HG02973 (cell line): ENCODE data around the gene RTL3.
"Not testable (repeated sequence)": the region's sequence is repeated elsewhere in the genome, so short reads cannot be mapped to it uniquely, and the experiment has no call there.

Experiments used
- ATAC-seq: cut with Tn5 transposase; IDR thresholded peaks from one replicate; pipeline ENCODE4 v1.9.1; 2021; ENCODE audit warnings: moderate library complexity; ENCODE audit not compliant: unreplicated experiment

Gene RTL3, protein sequence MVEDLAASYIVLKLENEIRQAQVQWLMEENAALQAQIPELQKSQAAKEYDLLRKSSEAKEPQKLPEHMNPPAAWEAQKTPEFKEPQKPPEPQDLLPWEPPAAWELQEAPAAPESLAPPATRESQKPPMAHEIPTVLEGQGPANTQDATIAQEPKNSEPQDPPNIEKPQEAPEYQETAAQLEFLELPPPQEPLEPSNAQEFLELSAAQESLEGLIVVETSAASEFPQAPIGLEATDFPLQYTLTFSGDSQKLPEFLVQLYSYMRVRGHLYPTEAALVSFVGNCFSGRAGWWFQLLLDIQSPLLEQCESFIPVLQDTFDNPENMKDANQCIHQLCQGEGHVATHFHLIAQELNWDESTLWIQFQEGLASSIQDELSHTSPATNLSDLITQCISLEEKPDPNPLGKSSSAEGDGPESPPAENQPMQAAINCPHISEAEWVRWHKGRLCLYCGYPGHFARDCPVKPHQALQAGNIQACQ

DNA sequence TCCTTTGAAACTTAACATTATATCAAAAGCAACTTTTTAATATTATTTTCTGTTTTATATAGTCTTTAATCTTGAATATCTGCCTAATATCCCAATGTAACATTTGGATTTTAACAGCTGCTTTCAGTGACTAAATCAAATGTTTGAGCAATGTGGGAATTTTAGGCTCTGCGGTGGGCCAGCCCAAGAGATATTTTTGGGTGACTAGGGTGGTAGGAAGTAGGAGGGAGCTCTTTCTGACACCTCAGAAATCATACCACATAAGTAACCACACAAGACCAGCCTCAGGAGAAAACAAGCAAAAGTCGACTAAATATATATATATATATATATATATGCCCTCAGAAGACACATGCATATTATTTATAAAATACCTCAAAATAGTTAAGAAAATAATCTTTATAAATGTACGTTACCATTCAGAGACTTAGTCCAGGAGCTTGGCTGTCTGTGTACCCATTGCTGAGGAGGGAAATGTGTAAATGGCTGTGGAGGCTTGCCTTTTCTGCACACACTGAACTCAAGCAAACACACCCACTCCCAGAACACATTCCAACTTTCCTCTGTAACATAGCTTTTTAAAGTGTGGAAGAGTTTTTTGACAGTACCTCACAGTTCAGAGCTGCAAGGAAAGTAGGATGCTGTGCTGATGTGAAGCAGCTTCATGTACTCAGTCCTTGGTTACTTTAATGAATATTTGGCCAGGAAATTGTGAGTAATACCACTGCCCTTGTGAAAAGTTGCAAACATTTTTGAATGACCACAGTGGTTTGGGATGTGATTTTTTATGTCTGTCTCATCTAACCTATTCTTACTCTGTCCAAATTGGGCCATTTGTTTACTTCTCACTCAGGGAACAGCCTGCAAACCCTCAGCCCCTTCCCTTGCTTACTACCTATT is at the start of gene RTL3:
TSS of gene RTL3 (minus strand) at position 484 of the 900 bp plus-strand sequence. CDS start 908 bp downstream, outside the sequence.
- peak; percentile 45 for ATAC-seq

DNA sequence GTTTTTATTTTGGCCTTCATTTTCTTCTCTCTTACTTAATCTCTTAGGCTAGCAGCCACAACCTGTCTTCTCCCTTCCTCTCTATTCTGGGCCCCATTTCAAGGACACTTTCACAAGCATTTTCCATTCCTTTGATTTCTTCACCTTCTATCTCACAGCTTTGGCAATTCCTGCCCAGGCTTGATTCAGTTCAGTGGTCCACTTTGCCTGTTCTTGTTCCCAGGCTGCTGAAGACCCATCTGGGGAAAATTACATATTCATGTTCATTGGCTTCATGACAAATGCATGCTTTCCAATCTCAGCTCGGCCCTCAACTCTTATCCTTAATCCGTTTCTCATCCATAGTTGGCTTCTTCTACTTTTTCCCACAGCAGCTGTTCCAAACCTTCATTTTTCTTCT is 49.7 kb upstream of the RTL3 start:
- ATAC-seq = no peak

DNA sequence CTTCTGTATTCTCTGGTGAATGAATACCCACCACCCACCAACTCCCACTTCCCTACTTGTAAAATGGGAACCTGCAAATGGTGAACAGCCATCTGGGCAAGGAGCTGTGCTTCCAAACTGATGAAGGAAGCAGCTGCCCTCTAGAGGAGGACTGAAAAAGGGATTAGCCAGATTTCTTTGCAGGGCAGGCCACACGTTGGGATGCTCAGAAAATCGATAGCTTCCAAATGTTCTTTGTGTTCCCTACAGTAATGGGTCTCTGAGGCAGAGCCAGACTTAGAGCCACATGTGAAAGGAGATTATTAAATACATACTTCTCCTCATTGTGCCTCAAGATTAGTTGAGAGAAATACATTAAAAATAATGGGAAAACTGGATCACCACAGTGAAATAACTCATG is 49.1 kb upstream of the RTL3 start:
- no peak for ATAC-seq

DNA sequence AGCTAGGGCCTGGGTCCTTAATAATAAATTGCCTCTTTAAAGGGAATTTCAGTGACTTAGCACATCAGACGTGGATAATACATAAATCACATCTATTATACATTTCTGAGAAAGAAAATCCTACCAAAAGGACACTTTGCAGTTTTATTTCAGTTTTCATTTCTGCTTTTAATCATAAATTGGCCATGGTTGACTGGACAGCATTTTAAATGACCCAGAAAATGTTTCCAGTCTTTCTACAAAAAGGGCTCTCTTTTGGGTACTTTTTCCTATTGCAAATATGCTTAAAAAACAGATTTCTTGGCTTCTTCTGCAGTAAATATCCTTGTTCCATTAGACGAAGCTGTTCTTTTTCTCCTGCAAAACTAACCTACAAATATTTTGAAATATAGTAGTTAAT is 46.9 kb upstream of the RTL3 start:
- ATAC-seq = no peak

DNA sequence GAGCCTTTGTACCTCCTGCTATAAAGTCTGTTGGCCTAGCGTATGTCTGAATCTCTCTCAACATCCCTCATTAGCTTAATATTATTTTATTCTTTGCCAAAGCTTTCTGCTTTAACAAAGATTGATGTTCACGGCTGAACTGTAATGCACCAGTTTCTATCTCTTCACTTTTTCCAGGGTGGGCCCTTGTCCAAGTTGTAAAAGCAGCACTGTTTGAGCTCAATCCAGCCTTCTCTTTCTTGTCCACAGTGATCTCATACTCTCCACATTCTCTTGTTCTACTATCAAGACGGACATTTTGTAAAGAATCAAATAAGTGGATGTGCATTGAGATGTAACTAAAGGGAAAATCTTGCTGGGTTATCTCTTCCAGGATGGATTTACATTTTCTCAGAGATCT is 34.4 kb upstream of the RTL3 start:
- ATAC-seq = no peak

DNA sequence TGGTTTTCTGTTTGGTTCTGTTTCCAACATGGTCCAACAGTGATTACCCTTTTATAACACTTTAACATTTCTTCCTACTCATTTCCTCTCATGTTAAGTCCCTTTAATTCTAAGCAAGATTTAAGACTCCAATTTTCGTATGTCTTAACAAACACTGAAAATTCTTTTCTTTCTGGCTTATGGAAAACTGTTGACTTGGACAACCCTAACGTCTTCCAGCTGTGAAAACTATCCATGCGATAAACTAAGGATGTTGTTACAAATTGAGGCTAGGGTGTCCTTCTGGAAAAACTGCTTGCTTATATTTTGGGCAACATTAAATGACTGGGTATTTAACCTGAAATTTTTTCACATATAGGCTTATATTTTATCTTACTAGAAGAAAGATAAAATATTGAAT is 33.9 kb upstream of the RTL3 start:
- ATAC-seq = no peak

DNA sequence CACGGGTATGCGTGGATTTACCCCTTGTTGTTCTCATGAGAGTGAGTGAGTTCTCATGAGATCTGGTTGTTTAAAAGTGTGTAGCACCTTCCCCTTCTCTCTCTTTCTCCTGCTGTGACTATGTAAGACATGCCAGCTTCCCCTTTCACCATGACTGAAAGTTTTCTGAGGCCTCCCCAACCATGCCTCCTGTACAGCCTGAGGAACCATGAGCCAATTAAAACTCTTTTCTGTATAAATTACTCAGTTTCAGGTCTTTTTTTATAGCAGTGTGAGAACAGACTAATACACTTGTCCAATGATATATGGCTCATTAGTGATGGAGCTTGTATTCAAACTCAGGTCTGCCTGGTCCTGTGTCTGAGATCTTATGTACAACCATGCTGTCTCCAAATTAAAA is 28.5 kb upstream of the RTL3 start:
- ATAC-seq = peak; percentile 94

DNA sequence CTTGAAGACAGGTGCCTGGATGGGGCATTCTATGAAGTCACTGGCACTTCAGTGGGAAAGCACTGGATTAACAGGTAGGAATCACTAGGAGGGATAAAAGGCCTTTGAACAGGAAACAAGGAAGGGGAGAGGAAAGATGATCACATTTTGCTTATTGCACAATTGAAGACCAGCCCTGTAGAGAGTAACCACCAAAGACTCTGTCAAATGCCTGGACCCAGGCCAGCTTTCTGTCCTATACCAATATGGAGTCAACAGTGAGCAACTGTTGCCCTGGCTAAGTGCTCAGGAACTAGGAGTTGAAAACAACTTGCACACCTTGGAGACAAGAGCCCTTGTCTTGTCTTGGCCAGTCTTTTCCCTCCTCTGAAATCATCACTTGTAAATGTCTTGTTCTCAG is 14.1 kb upstream of the RTL3 start:
- no peak for ATAC-seq

DNA sequence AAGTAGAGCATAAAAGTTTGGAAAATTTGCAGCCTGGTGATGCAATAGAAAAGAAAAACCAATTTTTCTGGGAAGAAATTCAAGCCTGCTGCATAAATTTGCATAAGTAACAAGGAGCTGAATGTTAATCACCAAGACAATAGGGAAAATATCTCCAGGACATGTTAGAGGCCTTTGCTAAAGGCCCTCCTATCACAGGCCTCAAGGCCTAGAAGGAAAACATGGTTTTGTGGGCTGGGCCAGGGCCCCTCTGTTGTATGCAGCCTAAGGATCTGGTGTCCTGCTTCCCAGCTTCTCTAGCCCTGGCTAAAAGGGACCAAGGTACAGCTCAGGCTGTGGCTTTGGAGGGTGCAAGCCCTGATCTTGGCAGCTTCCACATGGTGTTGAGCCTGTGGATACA is 6.2 kb upstream of the RTL3 start:
- no peak for ATAC-seq

DNA sequence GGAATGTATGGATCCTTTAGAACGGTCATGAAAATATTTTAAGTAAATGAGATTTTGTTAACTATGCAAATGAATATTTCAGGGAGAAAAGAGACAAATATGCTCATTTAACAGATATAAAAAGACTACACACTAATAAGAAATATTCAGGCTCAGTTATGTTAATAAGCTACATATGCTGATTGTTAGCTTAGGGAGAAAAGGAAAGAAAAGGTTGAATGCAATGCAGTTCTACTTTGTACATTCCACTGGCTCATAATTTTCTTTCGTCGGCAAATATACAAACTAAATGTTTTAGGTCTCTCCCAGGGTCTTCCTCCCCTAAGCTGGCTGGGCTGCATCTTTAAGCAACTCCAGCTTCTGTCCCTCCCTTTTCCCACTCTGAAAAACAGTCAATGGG is 2.7 kb upstream of the RTL3 start:
- ATAC-seq = no peak

DNA sequence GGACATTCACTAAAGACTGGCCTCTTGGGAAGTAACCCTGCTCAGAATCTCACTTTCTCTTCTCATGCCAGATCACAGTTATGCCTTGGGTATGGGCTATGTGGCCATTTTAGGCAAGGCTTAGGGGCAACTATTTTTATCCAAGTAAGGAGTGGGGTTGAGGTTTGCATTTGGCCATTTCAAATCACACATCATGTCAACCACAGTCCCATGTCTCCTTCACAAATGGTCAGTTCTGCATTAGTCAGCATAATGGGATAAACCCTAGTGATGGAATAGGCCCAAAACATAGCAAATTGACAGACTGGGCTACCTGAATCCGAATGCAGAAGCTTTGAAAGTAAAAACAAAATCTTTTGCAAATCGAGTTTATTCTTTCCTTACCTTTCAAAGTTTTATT is 827 bp upstream of the RTL3 start:
- ATAC-seq = no peak

DNA sequence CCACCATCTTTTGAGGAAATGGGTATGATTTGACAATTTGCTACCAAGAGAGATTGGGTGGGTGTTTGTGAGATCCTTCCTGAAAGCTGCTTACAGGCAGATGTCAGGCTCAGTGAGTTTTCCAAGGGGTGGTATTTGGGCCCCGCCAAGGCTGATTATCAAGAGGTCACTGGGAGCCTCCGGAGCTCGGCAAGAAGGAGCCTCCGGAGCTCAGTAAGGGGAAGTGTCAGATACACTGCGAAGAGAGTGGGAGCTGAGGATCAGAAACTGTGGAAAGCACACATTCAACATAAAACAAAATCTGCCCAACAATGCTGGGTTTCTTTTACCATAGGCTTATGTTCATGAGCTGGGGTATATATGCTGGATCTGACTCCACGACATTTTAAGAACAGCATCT is 714 bp downstream of the RTL3 start:
- no peak for ATAC-seq

DNA sequence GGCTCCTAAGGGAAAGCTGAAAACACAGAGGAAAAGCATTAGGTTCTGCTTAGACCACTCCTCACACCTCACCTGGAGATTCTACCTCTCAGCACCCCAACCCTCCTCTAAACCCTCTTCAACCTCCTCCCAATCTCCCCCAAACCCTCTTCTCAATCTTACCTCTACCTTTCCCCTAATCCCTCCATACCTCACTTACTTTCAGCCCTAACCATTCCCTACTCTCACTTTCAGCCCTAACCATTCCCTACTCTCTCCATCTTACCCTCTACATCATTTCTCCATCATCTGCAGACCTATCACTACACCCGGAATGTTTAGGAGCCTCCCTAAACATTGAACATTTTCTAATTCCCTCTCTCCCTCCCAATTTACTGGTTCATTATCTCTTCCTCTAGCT is 3.5 kb downstream of the RTL3 start:
- no peak for ATAC-seq

DNA sequence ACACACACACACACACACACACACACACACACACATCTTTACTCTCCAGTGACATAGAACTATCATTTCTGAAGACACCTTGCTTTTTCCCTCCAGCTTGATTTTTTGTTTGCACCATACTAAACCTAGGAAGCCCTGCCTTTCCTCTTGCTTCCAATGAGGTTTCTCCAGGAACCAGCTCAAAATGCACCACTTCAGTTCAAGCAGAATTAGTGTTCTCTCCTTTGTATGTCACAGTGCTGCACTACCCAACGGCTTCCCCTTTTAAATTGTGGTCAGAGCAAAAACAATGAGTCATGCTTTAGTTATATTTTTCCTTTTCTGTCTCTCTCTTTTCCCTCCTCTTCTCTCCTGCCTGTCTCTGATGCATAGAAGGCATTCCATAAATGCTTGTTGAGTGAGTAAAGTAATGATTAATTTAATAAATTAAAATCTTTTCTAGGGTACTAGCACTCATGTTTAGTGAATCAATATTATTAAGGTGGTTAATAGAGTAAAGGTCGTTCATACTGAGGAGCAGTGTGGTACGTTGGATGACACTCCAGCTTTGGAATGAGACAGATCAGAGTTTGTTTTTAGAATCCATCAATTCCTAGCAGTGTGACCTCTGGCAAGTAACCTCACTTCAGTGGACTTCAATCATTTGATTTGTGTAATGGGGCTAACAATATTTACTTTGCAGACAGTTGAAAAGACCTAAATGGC is 5.9 kb downstream of the RTL3 start:
- no peak for ATAC-seq

DNA sequence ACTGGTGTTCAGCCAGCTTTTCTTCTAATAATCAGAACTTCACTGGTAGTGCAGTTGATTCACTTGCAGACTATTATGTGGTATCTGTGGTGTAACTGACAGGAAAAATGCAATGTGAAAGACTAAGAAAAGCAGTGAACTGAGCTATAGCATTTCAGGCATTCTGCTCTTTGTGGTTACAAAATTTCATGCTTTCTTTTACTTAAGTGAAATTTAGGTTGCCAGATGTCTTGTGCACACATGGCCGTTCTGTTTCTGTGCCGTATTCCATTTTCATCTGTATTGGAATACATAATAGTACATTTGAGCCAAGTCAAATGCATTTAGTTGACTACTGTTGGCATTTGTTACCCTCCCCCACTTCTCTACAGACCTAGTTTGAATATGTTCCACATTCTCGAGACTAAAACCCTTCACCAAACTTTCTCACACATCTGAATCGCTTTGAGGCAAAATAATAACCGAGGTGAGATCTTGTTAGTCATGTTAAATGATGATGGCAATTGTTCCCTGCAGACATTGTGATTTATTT is 8.2 kb downstream of the RTL3 start:
- peak; percentile 80 for ATAC-seq

DNA sequence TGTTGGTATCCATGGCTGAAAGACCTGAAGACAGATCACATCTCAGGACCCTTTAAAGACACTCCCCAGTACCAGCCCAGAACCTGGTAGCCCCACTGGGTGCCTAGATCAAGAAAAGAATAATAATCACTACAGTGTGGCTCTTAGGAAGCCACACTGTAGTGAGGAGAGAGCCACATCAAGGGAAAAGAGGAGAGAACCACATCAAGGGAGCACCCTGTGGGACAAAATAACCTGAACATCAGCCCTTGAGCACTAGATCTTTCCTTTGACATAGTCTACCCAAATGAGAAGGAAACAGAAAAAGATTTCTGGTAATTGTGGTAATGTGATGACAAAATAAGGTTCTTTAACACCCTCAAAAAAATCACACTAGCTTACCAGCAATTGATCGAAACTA is 15.3 kb downstream of the RTL3 start:
- no peak for ATAC-seq

DNA sequence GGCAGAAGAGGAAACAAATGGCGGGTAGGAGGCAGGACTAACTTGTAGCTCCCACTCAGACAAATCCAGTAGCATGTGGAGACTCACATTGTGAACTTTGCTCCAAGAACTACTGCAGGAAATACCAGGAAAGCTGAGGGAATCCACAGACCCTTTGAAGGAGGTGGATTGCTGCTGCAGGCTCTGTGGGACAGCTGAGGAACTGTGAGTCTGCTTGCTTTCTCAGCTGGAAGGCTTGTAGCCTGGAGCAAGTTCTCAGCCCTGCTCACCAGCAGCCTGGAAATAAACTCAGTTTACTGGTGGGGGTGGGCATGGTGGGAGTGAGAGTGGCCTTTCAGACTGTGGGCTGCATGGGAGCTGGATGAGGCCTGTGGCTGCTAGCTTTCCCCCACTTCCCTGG is 16.0 kb downstream of the RTL3 start:
- no peak for ATAC-seq

DNA sequence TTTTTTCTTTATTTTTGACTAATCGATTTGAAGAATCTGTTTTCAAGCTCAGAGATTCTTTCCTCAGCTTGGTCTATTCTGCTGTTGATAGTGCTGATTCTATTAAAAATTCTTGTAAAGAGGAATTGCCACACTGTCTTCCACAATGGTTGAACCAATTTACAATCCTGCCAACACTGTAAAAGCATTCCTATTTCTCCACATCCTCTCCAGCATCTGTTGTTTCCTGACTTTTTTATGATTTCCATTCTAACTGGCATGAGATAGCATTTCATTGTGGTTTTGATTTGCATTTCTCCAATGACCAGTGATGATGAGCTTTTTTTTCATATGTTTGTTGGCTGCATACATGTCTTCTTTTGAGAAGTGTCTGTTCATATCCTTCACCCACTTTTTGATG is 23.0 kb downstream of the RTL3 start:
- ATAC-seq = not testable (repeated sequence)

DNA sequence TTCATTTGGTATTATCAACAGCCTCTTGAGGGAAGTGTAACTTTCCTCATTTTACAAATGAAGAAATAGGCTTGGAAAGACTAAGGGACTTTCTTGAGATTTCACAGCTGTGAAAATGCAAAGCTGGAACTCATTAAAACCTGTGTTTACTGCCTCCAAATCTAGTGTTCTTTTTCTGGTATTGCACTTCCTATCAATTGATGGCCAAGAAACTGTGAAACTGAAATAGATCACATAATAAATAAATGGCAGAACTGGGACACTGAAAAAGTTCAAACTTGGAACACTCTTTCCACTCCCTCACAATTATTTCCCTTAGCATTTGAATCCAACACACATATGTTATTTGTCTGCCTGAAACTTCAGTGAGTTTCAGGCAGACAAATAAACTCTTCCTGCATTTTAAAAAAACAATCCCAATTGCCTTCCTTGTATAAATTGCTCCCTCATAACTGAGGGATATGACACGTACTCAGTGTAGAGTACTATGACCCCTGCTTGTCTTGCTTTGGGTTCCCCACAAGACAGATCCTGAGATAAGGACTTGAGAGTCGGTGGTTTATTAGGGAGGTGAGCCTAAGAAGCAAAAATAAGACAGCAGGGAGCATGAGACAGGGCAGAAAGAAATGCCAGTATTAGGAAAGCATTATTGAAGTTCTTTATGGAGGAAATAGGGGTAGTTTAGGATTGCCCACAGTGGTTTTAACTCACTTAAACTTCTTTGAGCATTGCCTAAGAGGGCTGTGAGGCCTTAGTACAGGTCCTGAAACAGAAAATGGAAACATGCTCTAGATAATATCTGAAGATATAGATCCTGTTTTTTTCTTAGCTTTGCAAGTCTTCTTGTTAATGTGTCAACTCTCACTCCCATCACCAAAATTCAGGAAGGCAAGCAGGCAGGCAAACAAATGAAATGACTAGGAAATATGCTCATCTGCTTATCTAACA is 33.9 kb downstream of the RTL3 start:
- no peak for ATAC-seq

DNA sequence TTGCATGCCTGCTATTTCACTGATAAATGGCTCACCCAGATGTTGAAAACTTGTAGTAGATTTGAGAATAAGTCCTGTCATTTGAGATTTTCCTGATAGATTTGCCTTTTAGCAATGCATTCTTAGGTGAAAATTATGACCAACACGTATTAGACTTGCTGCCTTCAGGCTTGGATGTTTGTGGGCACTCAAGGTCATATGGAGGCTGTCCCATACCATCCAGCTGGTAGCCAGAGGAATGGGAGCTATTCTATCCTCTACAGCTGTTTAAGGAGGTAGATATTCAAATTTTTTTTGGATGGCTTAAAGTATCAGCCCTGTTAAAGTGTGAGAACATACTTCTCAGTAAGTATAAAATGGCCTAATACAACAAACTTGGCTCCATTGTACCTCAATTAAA is 34.7 kb downstream of the RTL3 start:
- ATAC-seq = no peak
